ENCODE results near the gene ZNF730. TPM values are rescaled to one million over a fixed set of nuclear protein-coding genes. Genes with fewer than 3 reads are reported as not detected.
"Not testable (repeated sequence)": the region's sequence is repeated elsewhere in the genome, so short reads cannot be mapped to it uniquely, and the experiment has no call there.

The ZNF730 gene
- total and polyA plus RNA-seq, 12 donors: 0.13 to 3.4 (median 0.28) TPM; not detected in 7

GRCh38 chr19:23145617-23146415 is 29.0 kb downstream of the ZNF730 start:
- H3K27ac ChIP-seq: no peak overlapping the region
- WGBS, 4 donors: 89 to 96% (median 92%) methylated on average over 3 of the region's 3 CpGs
- no peaks in the 10 kb centered on the region for H3K27me3 ChIP-seq
- no peak overlapping the region for H3K4me3 ChIP-seq
- H3K9me3 ChIP-seq (replicated peaks in 1 of 3): peaks cover 0 to 39% (median 0%) of the 10 kb centered on the region in 3 donors
- H3K36me3 ChIP-seq (replicated peaks in 1 of 2): no peaks in the 10 kb centered on the region
- intact Hi-C loops (cut with DNase I): no loop called here
- TF ChIP-seq POLR2A (IDR thresholded peaks at IDR 0.05): no peak
- no peak for TF ChIP-seq CTCF (IDR thresholded peaks at IDR 0.05)
- DNase-seq: no peak
- H3K4me1 ChIP-seq (replicated peaks in 1 of 2): no peaks in the 10 kb centered on the region

GRCh38 chr19:23160766-23161165 is 43.9 kb downstream of the ZNF730 start:
- DNase-seq: no peak
- no peak overlapping the region for H3K27ac ChIP-seq
- no peaks in the 10 kb centered on the region for H3K27me3 ChIP-seq
- H3K4me3 ChIP-seq: no peak overlapping the region
- no peaks in the 10 kb centered on the region for H3K9me3 ChIP-seq (replicated peaks in 1 of 3)
- H3K4me1 ChIP-seq (replicated peaks in 1 of 2): no peaks in the 10 kb centered on the region
- WGBS, 4 donors: 84 to 97% (median 90%) methylated on average over 5 to 23 of the region's 23 CpGs; no CpG with 5 or more reads in 1 of the 4 donors
- TF ChIP-seq CTCF (IDR thresholded peaks at IDR 0.05): no peak
- no peak for TF ChIP-seq POLR2A (IDR thresholded peaks at IDR 0.05)
- no peaks in the 10 kb centered on the region for H3K36me3 ChIP-seq (replicated peaks in 1 of 2)
- intact Hi-C loops (cut with DNase I): no loop called here

DNA sequence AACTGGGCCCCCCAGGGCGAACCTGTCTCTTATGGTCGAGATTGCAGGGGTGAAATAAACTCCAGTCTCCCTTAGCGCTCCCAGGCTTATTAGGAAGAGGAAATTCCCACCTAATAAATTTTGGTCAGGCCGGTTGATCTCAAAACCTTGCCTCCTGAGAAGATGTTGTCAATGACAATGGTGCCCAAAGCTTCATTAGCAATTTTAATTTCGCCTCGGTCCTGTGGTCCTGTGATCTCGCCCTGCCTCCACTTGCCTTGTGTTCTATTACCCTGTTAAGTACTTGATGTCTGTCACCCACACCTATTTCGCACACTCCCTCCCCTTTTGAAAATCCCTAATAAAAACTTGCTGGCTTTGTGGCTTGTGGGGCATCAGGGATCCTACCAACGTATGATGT is 51.5 kb downstream of the ZNF730 start:
- H3K4me1 ChIP-seq (replicated peaks in 1 of 2); intact Hi-C loops (cut with DNase I); H3K9me3 ChIP-seq (replicated peaks in 1 of 3); H3K4me3 ChIP-seq; H3K36me3 ChIP-seq (replicated peaks in 1 of 2); DNase-seq; H3K27me3 ChIP-seq; H3K27ac ChIP-seq: not testable (repeated sequence)
- 30 to 37% (median 34%) methylated on average over 9 of the region's 9 CpGs for WGBS, 4 donors

GRCh38 chr19:23183251-23183650 is 66.4 kb downstream of the ZNF730 start:
- Histone ChIP-seq H3K27ac (no peak overlapping the region), H3K9me3 (replicated peaks in 1 of 3) (no peaks in the 10 kb centered on the region), H3K36me3 (replicated peaks in 1 of 2) (no peaks in the 10 kb centered on the region), H3K27me3 (no peaks in the 10 kb centered on the region), H3K4me1 (replicated peaks in 1 of 2) (no peaks in the 10 kb centered on the region), H3K4me3 (no peak overlapping the region)
- TF ChIP-seq POLR2A (IDR thresholded peaks at IDR 0.05) (no peak), CTCF (IDR thresholded peaks at IDR 0.05) (no peak)
- DNase-seq: no peak
- intact Hi-C loops (cut with DNase I): no loop called here
- 69 to 75% (median 72%) methylated on average over 11 of the region's 11 CpGs for WGBS, 4 donors

DNA sequence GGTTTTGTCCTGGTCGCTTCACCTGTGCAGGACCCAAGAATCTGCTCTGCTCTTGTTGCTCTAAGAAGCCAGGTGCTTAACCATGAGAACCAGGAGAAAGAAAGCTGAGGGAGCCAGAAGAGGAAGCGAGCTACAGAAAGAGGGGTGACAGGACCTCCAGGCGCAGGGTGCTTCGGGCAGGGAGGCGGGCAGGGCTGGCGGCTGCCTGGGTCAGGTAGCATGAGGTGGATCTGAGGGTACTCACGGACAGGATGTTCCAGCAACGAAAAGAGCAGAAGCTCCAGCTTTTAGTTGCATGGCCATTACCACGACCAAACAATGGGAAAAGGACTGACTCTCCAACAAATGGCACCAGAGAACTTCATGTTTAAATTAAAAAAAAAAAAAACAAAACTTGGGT is 73.5 kb downstream of the ZNF730 start:
- H3K27me3 ChIP-seq: no peaks in the 10 kb centered on the region
- no peaks in the 10 kb centered on the region for H3K36me3 ChIP-seq (replicated peaks in 1 of 2)
- no peaks in the 10 kb centered on the region for H3K9me3 ChIP-seq (replicated peaks in 1 of 3)
- H3K4me1 ChIP-seq (replicated peaks in 1 of 2): no peaks in the 10 kb centered on the region
- H3K27ac ChIP-seq: no peak overlapping the region
- intact Hi-C loops (cut with DNase I): no loop called here
- 84 to 89% (median 85%) methylated on average over 8 to 9 of the region's 9 CpGs for WGBS, 4 donors
- no peak for DNase-seq
- TF ChIP-seq POLR2A (IDR thresholded peaks at IDR 0.05) (no peak), CTCF (IDR thresholded peaks at IDR 0.05) (no peak)
- no peak overlapping the region for H3K4me3 ChIP-seq
